Measurements from ENCODE around the gene TMEM145. TPM values are rescaled to one million over a fixed set of nuclear protein-coding genes. Genes with fewer than 3 reads are reported as not detected.
A peak's percentile ranks its signal among the peaks of the same experiment; 100 is the strongest.

The TMEM145 gene
- total RNA-seq, 6 experiments from 2014 or later: 0.10 to 0.16 (median 0.12) TPM; not detected in 3

DNA sequence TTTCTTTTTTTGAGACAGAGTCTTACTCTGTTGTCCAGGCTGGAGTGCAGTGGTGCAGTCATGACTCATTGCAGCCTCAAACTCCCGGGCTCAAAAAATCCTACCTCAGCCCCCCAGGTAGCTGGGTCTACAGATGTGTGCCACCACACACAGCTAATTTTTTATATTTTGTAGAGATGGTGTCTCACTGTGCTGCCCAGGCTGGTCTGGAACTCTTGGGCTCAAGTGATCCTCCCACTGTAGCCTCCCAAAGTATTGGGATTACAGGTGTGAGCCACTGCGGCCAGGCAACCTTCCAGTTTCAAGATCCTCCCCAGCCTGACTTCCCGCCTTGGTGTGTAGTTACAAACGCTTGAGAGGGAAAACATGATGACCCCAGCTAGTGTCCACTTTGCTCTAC, 54.8 kb downstream of the TMEM145 start:
- TF ChIP-seq, protein P1, sequence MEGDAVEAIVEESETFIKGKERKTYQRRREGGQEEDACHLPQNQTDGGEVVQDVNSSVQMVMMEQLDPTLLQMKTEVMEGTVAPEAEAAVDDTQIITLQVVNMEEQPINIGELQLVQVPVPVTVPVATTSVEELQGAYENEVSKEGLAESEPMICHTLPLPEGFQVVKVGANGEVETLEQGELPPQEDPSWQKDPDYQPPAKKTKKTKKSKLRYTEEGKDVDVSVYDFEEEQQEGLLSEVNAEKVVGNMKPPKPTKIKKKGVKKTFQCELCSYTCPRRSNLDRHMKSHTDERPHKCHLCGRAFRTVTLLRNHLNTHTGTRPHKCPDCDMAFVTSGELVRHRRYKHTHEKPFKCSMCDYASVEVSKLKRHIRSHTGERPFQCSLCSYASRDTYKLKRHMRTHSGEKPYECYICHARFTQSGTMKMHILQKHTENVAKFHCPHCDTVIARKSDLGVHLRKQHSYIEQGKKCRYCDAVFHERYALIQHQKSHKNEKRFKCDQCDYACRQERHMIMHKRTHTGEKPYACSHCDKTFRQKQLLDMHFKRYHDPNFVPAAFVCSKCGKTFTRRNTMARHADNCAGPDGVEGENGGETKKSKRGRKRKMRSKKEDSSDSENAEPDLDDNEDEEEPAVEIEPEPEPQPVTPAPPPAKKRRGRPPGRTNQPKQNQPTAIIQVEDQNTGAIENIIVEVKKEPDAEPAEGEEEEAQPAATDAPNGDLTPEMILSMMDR (IDR thresholded peaks at IDR 0.05): no peak
- TF ChIP-seq POLR2A (IDR thresholded peaks at IDR 0.05): no peak
- H3K4me3 ChIP-seq: no peak overlapping the region
- ATAC-seq: no peak
- H3K27ac ChIP-seq: no peak overlapping the region
- peaks cover 0 to 7% (median 0%) of the 10 kb centered on the region in 4 donors for H3K36me3 ChIP-seq
- no peak for DNase-seq
- no peaks in the 10 kb centered on the region for H3K4me1 ChIP-seq
- intact Hi-C loops (cut with DNase I): no loop called here
- 88% methylated on average over 4 of the region's 4 CpGs for WGBS (ENCODE audit: insufficient coverage, low coverage, low lambda C conversion rate, missing lambda C conversion rate)
- no peaks in the 10 kb centered on the region for H3K27me3 ChIP-seq
- H3K9me3 ChIP-seq: peaks cover 0 to 5% (median 0%) of the 10 kb centered on the region in 4 donors

DNA sequence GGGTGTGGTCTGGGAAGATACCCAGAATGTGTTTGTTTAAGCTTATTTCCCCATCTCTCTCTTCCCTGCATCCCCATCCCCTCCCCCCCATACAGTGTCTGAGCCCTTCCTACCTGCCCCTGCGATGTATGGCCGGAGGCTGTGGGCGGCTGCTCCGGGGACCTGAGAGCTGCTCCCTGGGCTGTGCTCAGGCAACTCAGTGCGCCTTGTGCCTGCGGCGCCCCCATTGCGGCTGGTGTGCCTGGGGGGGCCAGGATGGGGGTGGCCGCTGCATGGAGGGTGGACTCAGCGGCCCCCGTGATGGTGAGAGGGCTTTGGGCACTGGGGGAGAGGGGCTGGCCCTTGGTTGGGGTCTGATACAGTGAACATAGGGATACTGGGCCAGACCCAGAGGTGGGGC, 55.3 kb downstream of the TMEM145 start:
- no peak for TF ChIP-seq POLR2A (IDR thresholded peaks at IDR 0.05)
- TF ChIP-seq, protein P1 (IDR thresholded peaks at IDR 0.05): no peak
- Histone ChIP-seq H3K4me3 (no peak overlapping the region), H3K4me1 (no peaks in the 10 kb centered on the region), H3K27ac (no peak overlapping the region), H3K9me3 (peaks cover 0 to 5% (median 0%) of the 10 kb centered on the region in 4 donors), H3K36me3 (peaks cover 0 to 5% (median 0%) of the 10 kb centered on the region in 4 donors), H3K27me3 (no peaks in the 10 kb centered on the region)
- DNase-seq: no peak
- ATAC-seq: no peak
- WGBS (ENCODE audit: insufficient coverage, low coverage, low lambda C conversion rate, missing lambda C conversion rate): 92% methylated on average over 8 of the region's 11 CpGs
- intact Hi-C loops (cut with DNase I): no loop called here

DNA sequence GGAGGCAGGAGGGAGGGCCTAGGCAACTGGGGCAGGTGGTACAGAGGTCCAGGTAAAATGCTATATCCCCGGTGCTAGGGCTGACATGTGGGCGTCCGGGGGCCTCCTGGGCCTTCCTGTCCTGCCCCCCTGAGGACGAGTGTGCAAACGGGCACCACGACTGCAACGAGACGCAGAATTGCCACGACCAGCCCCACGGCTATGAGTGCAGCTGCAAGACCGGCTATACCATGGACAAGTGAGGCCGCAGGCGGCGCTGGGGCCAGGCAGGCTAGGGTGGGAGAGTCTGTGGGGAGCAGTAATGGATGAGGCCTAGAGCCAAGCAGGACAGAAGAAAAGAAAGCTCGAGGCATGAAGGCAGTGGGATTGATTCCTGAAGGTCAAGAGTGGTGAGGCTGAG, 55.7 kb downstream of the TMEM145 start:
- Histone ChIP-seq H3K27ac (no peak overlapping the region), H3K9me3 (peaks cover 0 to under 1% (median 0%) of the 10 kb centered on the region in 4 donors), H3K36me3 (peaks cover 0 to 5% (median 0%) of the 10 kb centered on the region in 4 donors), H3K4me3 (no peak overlapping the region), H3K4me1 (no peaks in the 10 kb centered on the region), H3K27me3 (no peaks in the 10 kb centered on the region)
- ATAC-seq (peak in 1 of 4 donors; percentile 6), DNase-seq (no peak)
- TF ChIP-seq, protein P1 (IDR thresholded peaks at IDR 0.05): no peak
- TF ChIP-seq POLR2A (IDR thresholded peaks at IDR 0.05): no peak
- 90% methylated on average over 3 of the region's 15 CpGs for WGBS (ENCODE audit: insufficient coverage, low coverage, low lambda C conversion rate, missing lambda C conversion rate)
- intact Hi-C loops (cut with DNase I): no loop called here

DNA sequence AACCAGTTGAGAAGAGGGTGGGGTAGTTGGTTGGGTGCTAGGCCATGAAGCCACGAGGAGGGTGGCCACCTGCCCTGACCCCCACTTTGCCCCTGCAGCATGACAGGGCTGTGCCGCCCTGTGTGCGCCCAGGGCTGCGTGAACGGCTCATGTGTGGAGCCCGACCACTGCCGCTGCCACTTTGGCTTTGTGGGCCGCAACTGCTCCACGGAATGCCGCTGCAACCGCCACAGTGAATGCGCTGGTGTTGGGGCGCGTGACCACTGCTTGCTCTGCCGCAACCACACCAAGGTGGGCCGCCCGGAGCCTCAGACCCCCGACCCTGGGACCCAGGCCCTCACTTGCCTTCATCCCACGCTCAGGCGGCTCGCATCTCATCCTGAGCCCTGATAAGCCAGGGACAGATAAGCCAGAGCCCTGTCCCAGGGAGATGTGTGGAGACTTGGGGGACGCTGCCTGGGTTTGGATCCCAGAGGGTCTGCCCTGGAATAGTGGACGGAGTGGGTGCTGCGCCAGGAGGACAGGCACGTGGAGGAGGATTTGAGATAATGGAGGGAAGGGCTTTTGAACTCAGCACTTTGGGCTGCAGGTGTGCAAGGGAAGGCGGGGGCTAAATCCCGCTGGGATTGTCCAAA, 56.4 kb downstream of the TMEM145 start:
- H3K27ac ChIP-seq: no peak overlapping the region
- H3K4me3 ChIP-seq: no peak overlapping the region
- H3K4me1 ChIP-seq: no peaks in the 10 kb centered on the region
- ATAC-seq: no peak
- H3K9me3 ChIP-seq: no peaks in the 10 kb centered on the region
- H3K27me3 ChIP-seq: no peaks in the 10 kb centered on the region
- no peak for DNase-seq
- H3K36me3 ChIP-seq: peaks cover 0 to 2% (median 0%) of the 10 kb centered on the region in 4 donors
- intact Hi-C loops (cut with DNase I): no loop called here
- WGBS (ENCODE audit: insufficient coverage, low coverage, low lambda C conversion rate, missing lambda C conversion rate): 87% methylated on average over 4 of the region's 27 CpGs
- TF ChIP-seq POLR2A (IDR thresholded peaks at IDR 0.05): no peak
- TF ChIP-seq, protein P1 (IDR thresholded peaks at IDR 0.05): no peak
